HCEC 1CT (cell line): ENCODE results near the gene NOTCH3.

Experiments
- DNase-seq: peaks from one replicate; pipeline ENCODE4 v3.0.0-alpha.2; 2017

The NOTCH3 gene

DNA sequence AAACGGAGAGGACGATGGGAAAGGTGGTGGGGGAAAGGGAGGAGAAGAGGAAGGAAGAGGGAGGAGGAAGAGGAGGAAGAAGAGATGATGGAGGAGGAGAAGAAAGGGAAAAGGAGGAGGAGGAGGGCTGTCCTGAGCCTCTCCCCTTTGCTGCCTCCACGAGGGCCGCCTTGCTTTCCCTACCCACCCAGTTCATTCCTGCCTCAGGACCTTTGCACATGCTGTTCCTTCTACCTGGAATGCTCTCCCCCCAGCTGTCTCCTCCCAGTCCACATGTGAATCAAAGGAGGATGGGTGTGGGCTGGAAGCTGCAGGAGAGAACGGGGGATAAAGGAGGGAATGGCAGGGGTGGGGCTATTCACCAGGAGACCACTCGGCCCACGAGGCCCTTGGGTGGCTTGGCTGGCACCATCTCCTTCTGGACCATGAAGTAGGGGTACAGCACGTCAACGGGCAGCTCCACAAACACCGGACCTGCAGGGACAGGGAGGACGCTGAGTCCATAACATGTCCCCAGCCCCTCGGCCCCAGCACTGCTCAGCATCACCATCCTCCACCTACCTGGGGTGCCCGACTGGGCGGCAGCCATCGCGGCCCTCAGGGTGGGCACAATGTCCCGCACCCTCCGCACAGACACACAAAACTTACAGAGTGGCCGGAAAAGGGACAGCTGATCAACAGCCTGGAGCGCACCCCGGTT is 78.3 kb downstream of the NOTCH3 start:
- DNase-seq, result no peak

DNA sequence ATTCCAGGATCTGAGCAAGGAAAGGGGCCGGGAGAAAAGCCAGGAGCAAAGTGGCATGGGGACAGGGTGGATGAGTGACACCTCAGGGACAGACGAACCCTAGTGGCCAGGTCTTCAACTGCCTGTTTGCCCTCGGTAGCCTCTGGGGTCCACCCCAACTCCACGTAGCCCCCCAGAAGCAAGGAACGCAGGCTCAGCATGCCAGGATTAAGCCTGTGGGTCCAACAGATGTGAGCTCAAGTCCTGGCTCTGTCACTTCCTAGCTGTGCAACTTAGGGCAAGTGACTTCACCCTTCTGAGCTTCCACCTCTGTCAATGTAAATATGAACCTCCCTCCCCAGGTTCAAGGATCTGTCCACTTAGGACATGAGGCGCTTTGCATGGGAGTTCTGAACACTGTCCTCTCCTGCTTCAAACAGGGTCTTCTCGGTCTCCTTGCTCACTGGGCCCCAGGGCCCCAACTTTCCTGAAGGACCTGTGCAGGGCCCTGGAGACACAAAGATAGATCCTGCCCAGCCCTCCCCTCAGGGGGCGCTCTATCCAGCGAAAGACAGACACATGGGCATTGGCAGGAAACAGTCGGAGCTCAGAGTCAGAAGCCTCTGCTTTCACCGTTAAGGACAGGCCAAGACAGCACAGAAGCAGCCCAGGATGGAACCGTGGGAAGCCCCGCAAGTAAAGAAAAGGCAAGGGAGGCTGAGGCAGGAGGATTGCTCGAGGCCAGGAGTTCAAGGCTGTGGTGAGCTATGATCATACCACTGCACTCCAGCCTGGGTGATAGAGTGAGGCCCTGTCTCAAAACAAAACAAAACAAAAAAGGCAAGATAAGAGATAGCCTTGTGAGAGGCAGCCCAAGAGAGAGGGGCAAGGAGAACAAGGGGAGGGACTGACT is 80.4 kb downstream of the NOTCH3 start:
- no peak for DNase-seq

- DNase-seq, result no peak
Measured at GRCh38 chr19:15118789-15119494, 81.9 kb downstream of the NOTCH3 start.

- DNase-seq, result no peak
Measured at GRCh38 chr19:15118248-15118647, 82.5 kb downstream of the NOTCH3 start.

DNA sequence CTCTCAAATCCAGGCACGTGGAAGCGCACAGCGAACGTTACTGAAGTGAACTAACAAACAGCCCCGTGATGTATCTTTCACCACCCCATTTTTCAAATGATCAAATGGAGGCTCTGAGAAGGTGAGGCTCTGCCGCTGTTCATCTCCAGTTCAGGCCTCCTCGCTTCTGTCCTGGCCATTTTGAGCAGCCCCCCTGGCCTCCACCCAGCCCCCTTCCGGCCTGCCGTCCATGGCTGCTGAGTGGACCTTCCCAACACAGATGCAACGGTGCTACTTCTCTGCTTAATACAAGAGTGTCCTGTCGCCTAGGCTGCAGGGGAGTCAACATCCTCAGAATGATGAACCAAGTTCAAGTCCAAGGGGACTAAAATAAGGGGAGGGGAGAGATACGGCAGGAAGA is 83.9 kb downstream of the NOTCH3 start:
- DNase-seq, result no peak

- no peak for DNase-seq
Measured at GRCh38 chr19:15115762-15116615, 84.8 kb downstream of the NOTCH3 start.

- DNase-seq, result peak; percentile 36
Measured at GRCh38 chr19:15115080-15115479, 85.7 kb downstream of the NOTCH3 start.

- peak; percentile 45 for DNase-seq
Measured at GRCh38 chr19:15114153-15114540, 86.6 kb downstream of the NOTCH3 start.

DNA sequence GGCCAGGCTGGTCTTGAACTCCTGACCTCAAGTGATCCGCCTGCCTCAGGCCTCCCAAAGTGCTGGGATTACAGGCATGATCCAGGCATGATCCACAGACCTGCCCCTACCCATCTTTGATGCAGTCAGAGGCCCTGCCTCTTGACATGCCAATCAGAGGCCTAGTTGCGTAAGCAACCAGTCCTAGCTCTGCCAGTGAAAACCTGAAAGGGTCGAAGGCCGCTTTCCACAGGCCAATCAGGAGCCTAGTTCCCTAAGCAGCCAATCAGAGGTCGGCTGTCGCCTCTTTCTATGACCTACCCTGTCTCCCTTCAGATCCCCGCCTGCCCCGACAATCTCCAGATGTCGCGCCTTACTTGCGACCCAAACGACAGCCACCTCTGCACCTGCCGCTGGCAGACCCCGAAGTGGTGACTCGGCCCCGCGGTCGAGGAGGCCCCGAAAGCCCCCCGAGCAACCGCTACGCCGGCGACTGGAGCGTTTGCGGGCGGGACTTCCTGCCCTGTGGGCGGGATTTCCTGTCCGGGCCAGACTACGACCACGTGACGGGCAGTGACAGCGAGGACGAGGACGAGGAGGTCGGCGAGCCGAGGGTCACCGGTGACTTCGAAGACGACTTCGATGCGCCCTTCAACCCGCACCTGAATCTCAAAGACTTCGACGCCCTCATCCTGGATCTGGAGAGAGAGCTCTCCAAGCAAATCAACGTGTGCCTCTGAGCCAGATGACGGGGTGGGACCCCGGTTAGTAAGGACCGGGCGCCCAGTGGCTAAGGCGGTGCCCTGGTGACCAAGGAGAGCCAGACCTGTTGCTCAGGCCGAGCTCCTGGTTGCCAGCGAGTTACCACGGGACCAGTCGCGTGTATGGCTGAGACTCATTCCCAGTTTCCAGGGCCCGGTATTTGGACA is 87.3 kb downstream of the NOTCH3 start:
- no peak for DNase-seq

- no peak for DNase-seq
Measured at GRCh38 chr19:15112385-15112784, 88.4 kb downstream of the NOTCH3 start.

GRCh38 chr19:15111758-15112157 is 89.0 kb downstream of the NOTCH3 start:
- no peak for DNase-seq

- no peak for DNase-seq
Measured at GRCh38 chr19:15110418-15110815, 90.4 kb downstream of the NOTCH3 start.

GRCh38 chr19:15109768-15110417 is 90.9 kb downstream of the NOTCH3 start:
- no peak for DNase-seq
